Embryonic facial prominence (tissue), 1 donor: ENCODE data around the gene LRRC74B.
"Not testable (repeated sequence)": the region's sequence is repeated elsewhere in the genome, so short reads cannot be mapped to it uniquely, and the experiment has no call there.

Experiments
- DNase-seq: peaks from one replicate; pipeline ENCODE4 v3.0.0-alpha.2; 2016; ENCODE audit errors: extremely low spot score

The LRRC74B gene

GRCh38 chr22:21054046-21054713 is 8.4 kb downstream of the LRRC74B start:
- no peak for DNase-seq

- no peak for DNase-seq
Observed at GRCh38 chr22:21054714-21055563, 9.2 kb downstream of the LRRC74B start.

GRCh38 chr22:21055564-21055834 is 9.8 kb downstream of the LRRC74B start:
- DNase-seq, result no peak

- no peak for DNase-seq
Observed at GRCh38 chr22:21055880-21056319, 10.2 kb downstream of the LRRC74B start.

GRCh38 chr22:21060363-21060762 is 14.6 kb downstream of the LRRC74B start:
- not testable (repeated sequence) for DNase-seq

GRCh38 chr22:21061660-21062321 is 16.0 kb downstream of the LRRC74B start:
- not testable (repeated sequence) for DNase-seq

GRCh38 chr22:21064425-21064824 is 18.7 kb downstream of the LRRC74B start:
- DNase-seq, result not testable (repeated sequence)

GRCh38 chr22:21064917-21065864 is 19.4 kb downstream of the LRRC74B start:
- DNase-seq, result no peak

- no peak for DNase-seq
Observed at GRCh38 chr22:21067075-21067900, 21.5 kb downstream of the LRRC74B start.

- no peak for DNase-seq
Observed at GRCh38 chr22:21067901-21068680, 22.3 kb downstream of the LRRC74B start.

- no peak for DNase-seq
Observed at GRCh38 chr22:21068681-21069276, 23.0 kb downstream of the LRRC74B start.

- DNase-seq, result no peak
Observed at GRCh38 chr22:21069375-21069774, 23.6 kb downstream of the LRRC74B start.

- DNase-seq, result no peak
Observed at GRCh38 chr22:21070690-21071615, 25.2 kb downstream of the LRRC74B start.

- not testable (repeated sequence) for DNase-seq
Observed at GRCh38 chr22:21071796-21072195, 26.1 kb downstream of the LRRC74B start.

GRCh38 chr22:21073023-21073422 is 27.3 kb downstream of the LRRC74B start:
- no peak for DNase-seq

GRCh38 chr22:21073482-21073881 is 27.7 kb downstream of the LRRC74B start:
- DNase-seq, result no peak

GRCh38 chr22:21074102-21074715 is 28.5 kb downstream of the LRRC74B start:
- DNase-seq, result no peak
